ENCODE measurements around the gene PRKCE.

GRCh38 chr2:45670646-45671045, 19.2 kb downstream of the PRKCE start:
- TF ChIP-seq CTCF (IDR thresholded peaks at IDR 0.05 in 2 of 3, conservative IDR thresholded peaks at IDR 0.05 in 1 of 3; ENCODE audit: borderline replicate concordance in 1 of 3, insufficient read depth in 1 of 3, low read depth in 2 of 3, low read length in 2 of 3) = no peak
- TF ChIP-seq EZH2 (IDR thresholded peaks at IDR 0.05) = no peak
